Tibial nerve (tissue), 3 donors: ENCODE results near the gene RHOG.

Source experiments
- CTCF ChIP-seq, 5 experiments: fragments of 200-600 bp in 3 of 5; fragments of 450-650 bp in 2 of 5; sonication (generic) in 3 of 5; IDR thresholded peaks; one replicate each; pipeline ENCODE4 v1.5.1; 2016 to 2019; ENCODE audit warnings: antibody characterized with exemption in 5 of 5, mild to moderate bottlenecking in 3 of 5, moderate library complexity in 2 of 5
- POLR2A ChIP-seq, 2 donors: fragments of 450-650 bp; IDR thresholded peaks; one replicate each; pipeline ENCODE4 v1.6.1; 2017; ENCODE audit warnings: antibody characterized with exemption in 2 of 2, mild to moderate bottlenecking in 2 of 2, moderate library complexity in 2 of 2

GRCh38 chr11:3879967-3880542 lies 39.3 kb upstream of the RHOG start:
- TF ChIP-seq POLR2A (IDR thresholded peaks at IDR 0.05) (no peak), CTCF (IDR thresholded peaks at IDR 0.05) (no peak)
